ENCODE measurements around the gene PLD1. TPM values are rescaled to one million over a fixed set of nuclear protein-coding genes. Genes with fewer than 3 reads are reported as not detected.

The PLD1 gene
- total RNA-seq, 1 donor from 2014 or later = 29.1 TPM

DNA sequence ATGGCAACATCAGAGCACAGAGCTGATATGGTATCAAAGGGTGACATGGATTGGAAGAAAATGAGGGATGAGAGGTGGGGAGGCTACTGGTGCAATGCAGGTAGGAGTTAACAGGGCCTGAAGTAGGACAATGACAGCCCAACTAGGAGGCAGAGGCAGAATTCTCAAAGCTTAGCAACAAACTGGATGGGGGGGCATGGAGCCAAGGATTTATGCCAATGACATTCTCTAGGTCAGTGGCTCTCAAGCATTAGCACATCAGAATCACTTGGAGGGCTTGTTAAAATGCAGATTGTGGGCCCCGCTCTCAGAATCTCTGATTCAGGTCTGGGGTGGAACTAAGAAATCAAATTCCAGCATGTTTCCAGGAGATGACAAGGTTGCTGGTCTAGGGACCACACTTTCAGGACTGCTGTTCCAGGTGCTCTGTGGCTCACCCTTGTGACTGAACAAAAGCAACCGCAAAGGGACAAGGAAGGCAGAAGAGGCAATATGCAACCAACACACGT is 252.0 kb downstream of the PLD1 start:
- no peaks in the 10 kb centered on the region for H3K27me3 Mint-ChIP-seq (ENCODE audit: low read depth)

DNA sequence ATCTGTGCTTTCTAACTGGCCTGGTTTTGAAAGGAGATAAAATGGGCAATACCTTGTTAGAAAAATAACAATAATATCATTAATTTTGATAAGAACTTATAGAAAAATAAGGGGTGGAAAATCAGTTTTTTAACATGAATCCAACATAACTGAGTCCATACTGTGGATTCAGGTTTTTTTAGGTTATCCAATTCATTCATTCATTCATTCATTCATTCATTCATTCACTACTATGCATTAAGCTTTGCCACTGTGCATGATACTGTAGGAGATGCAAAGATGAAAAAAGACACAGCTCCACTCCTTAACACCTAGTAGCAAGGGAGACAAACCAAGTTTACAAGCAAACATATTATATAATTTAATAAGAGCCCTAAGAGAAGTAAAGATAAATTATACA is 253.1 kb downstream of the PLD1 start:
- Mint-ChIP-seq H3K4me3 (no peak overlapping the region), H3K36me3 (no peaks in the 10 kb centered on the region), H3K27me3 (ENCODE audit: low read depth) (no peaks in the 10 kb centered on the region), H3K4me1 (peaks cover 1% of the 10 kb centered on the region), H3K9me3 (no peaks in the 10 kb centered on the region), H3K27ac (no peak overlapping the region)
- DNase-seq (ENCODE audit: low spot score in 2 of 2, unreplicated experiment in 2 of 2) = no peak
- TF ChIP-seq, protein P1, sequence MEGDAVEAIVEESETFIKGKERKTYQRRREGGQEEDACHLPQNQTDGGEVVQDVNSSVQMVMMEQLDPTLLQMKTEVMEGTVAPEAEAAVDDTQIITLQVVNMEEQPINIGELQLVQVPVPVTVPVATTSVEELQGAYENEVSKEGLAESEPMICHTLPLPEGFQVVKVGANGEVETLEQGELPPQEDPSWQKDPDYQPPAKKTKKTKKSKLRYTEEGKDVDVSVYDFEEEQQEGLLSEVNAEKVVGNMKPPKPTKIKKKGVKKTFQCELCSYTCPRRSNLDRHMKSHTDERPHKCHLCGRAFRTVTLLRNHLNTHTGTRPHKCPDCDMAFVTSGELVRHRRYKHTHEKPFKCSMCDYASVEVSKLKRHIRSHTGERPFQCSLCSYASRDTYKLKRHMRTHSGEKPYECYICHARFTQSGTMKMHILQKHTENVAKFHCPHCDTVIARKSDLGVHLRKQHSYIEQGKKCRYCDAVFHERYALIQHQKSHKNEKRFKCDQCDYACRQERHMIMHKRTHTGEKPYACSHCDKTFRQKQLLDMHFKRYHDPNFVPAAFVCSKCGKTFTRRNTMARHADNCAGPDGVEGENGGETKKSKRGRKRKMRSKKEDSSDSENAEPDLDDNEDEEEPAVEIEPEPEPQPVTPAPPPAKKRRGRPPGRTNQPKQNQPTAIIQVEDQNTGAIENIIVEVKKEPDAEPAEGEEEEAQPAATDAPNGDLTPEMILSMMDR (IDR thresholded peaks at IDR 0.05; ENCODE audit: unreplicated experiment) = no peak

More for the DNA sequence above, 252.0 kb downstream of the PLD1 start:
- H3K4me1 Mint-ChIP-seq = peaks cover 1% of the 10 kb centered on the region
- no peaks in the 10 kb centered on the region for H3K9me3 Mint-ChIP-seq
- TF ChIP-seq, protein P1 (IDR thresholded peaks at IDR 0.05; ENCODE audit: unreplicated experiment) = no peak
- no peak overlapping the region for H3K27ac Mint-ChIP-seq
- no peak overlapping the region for H3K4me3 Mint-ChIP-seq
- no peak for DNase-seq (ENCODE audit: low spot score in 2 of 2, unreplicated experiment in 2 of 2)
- no peaks in the 10 kb centered on the region for H3K36me3 Mint-ChIP-seq

DNA sequence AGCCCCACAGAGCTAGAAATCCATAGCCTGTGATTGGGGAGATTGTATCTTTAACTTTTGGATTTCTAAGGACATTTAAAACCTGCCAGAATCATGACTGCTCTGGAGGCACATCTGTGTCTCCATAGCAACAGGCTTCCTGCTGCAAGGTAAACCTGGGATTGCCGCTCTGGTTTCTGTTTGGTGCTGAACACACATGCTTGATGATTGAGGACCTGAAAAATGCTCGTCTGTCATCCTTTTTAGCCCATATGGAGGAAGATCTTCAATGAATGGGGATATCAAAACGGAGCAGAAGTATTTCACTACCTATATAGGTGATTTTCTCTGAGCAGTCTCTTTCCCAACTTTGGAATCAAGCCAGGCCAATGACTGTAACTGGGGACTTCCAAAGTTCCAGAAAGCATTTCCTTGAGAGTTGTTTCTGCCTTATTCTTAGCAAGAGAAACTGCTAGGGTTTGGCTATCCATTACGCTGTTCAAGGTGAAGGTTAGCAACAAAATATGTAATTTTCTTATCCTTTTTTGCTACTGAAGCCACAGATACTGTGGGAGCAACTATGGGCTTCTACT is 253.6 kb downstream of the PLD1 start:
- Mint-ChIP-seq H3K9me3 (no peaks in the 10 kb centered on the region), H3K4me1 (peaks cover 1% of the 10 kb centered on the region), H3K36me3 (no peaks in the 10 kb centered on the region), H3K27me3 (ENCODE audit: low read depth) (no peaks in the 10 kb centered on the region), H3K27ac (no peak overlapping the region), H3K4me3 (no peak overlapping the region)
- DNase-seq (ENCODE audit: low spot score in 2 of 2, unreplicated experiment in 2 of 2) = no peak
- TF ChIP-seq, protein P1 (IDR thresholded peaks at IDR 0.05; ENCODE audit: unreplicated experiment) = no peak

DNA sequence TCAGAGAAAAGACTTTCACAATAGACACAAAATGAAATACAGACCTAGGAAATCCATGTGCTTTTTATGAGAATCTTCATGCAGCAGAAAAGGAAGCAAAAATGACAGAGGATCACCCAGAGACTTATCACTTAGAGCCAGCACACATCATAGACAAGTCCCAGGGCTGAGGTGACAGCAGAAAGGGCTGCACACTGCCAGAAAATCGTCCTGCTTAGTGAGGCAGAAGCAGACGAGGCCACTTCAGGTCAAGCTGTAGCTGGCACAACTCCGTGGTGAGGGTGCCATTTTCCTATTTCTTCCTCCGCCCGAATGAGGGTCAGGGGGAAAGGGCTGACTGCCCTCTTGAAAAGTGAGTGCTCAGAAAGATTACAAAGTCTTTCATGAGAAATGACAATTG is 254.1 kb downstream of the PLD1 start:
- H3K9me3 Mint-ChIP-seq = no peaks in the 10 kb centered on the region
- no peak overlapping the region for H3K4me3 Mint-ChIP-seq
- no peak for DNase-seq (ENCODE audit: low spot score in 2 of 2, unreplicated experiment in 2 of 2)

DNA sequence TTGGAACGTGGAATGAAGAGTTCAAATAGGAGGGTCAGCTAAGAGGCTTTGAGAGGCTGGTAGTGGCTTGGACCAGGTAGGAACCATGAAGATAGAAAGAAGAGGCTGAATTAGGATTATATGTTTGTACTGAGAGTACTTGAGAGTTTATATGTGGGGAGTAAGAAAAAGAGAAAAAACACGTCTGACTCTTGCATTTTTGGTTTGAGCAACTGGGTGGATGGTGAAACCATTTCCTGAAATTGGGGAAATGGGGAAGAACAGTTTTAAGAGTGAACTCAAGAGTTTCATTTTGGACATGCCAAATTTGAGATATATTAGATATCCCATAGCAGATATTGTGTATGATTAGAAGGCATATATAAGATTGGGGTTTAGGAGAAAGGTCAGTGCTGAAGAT is 257.2 kb downstream of the PLD1 start:
- Mint-ChIP-seq H3K4me3 (no peak overlapping the region), H3K27me3 (ENCODE audit: low read depth) (no peaks in the 10 kb centered on the region), H3K36me3 (no peaks in the 10 kb centered on the region), H3K9me3 (peaks cover 4% of the 10 kb centered on the region), H3K27ac (no peak overlapping the region), H3K4me1 (peaks cover 3% of the 10 kb centered on the region)
- no peak for DNase-seq (ENCODE audit: low spot score in 2 of 2, unreplicated experiment in 2 of 2)
- TF ChIP-seq, protein P1 (IDR thresholded peaks at IDR 0.05; ENCODE audit: unreplicated experiment) = no peak

More for the DNA sequence above, 254.1 kb downstream of the PLD1 start:
- no peaks in the 10 kb centered on the region for H3K27me3 Mint-ChIP-seq (ENCODE audit: low read depth)
- TF ChIP-seq, protein P1 (IDR thresholded peaks at IDR 0.05; ENCODE audit: unreplicated experiment) = no peak
- no peak overlapping the region for H3K27ac Mint-ChIP-seq
- no peaks in the 10 kb centered on the region for H3K36me3 Mint-ChIP-seq
- H3K4me1 Mint-ChIP-seq = peaks cover 1% of the 10 kb centered on the region

All from mesothelial cell of epicardium (in vitro differentiated cells).